HG02588 (cell line): ENCODE measurements around the gene HEBP1.

Experiments used
- ATAC-seq: cut with Tn5 transposase; IDR thresholded peaks from one replicate; pipeline ENCODE4 v1.9.1; 2021; ENCODE audit warnings: mild to moderate bottlenecking, moderate library complexity; ENCODE audit not compliant: unreplicated experiment

Gene HEBP1

DNA sequence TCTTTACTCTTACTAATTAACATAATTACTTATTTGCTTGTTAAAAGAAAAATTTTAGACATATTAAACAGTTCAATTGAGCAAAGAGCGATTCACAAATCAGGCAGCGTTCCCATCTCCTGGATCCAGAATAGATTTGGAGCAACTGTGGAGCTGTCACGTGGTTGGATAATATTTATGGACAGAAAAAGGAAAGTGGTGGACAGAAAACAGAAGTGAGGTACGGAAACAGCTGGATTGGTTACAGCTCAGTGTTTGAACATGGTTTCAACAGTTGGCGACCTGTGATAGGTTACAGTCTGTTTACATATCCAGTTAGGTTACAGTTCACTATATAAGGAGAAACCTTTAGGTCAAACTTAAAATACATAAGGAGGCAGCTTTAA, 24.5 kb upstream of the HEBP1 start:
- no peak for ATAC-seq

DNA sequence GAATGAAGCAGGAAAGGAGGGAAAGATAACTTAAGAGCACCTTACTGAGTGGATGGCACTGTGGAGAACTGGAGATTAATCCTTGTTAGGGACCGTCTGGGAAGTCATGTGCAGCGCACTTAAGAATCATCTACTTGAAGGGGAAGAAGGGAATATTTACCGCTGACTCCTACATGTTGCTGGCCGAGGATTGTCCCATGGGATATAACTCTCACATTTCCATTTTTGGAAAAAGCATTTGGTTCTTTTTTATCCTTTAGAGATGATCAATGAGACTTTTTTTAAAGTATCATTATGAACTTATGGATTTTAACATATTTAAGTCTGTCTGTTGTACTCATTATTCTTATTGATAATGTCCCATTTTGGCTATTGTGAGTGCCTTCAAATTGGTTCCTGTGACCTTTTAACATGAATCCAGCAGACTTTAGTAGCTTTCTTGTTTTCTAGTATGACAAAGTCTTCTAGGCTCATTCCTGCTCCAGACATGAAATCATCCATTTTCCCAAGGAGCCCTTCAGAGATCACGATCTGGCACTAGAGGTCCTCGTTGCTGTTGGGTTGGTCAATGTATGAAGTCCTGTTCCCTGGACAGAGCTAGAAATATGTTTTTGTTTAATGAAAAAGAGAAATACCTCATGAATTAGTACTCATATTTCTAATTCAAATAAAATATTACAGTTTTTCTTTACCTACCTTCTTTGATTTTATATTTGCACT, 23.9 kb upstream of the HEBP1 start:
- ATAC-seq: no peak

DNA sequence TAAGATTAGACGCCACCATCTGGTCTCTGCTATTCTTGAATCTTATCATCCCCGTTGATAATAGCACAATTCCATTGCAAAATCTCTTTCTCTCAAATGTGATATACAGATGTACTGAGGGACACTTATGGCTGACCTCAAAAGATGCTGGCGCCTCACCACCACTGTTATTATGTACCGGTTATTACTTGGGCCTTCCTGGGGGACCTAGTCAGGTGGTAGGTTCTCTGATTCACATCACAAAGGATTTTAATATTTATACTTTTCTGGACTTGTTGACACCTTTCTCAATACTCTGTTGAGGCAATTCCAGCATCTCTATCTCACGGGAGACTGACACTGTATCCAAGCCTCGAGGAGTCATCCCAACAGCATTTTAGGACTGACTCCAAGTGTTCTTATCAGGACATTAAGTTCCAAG, 22.8 kb upstream of the HEBP1 start:
- no peak for ATAC-seq

GRCh38 chr12:13011098-13011497, 11.0 kb upstream of the HEBP1 start:
- no peak for ATAC-seq

- ATAC-seq: no peak
Observed at GRCh38 chr12:13008741-13009380, 8.8 kb upstream of the HEBP1 start.

GRCh38 chr12:13007496-13008233, 7.6 kb upstream of the HEBP1 start:
- no peak for ATAC-seq

GRCh38 chr12:13005649-13006048, 5.6 kb upstream of the HEBP1 start:
- no peak for ATAC-seq

DNA sequence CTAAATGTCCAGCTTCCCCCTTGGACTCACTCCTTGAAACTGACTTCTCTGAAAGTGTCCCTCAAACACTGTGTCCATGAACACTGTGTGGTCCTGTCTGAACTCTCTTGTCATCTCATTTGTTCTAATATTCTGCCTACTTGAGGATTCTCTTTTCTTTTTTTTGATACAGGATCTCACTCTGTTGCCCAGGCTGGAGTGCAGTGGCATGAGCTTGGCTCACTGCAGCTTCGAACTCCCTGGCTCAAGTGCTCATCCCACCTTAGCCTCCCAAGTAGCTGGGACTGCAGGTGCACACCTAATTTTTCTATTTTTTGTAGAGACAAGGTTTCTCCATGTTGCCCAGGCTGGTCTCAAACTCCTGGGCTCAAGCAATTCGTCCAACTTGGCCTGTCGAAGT, 4.9 kb upstream of the HEBP1 start:
- no peak for ATAC-seq

- no peak for ATAC-seq
Observed at GRCh38 chr12:13004361-13004760, 4.3 kb upstream of the HEBP1 start.

GRCh38 chr12:13002301-13003097, 2.4 kb upstream of the HEBP1 start:
- no peak for ATAC-seq

DNA sequence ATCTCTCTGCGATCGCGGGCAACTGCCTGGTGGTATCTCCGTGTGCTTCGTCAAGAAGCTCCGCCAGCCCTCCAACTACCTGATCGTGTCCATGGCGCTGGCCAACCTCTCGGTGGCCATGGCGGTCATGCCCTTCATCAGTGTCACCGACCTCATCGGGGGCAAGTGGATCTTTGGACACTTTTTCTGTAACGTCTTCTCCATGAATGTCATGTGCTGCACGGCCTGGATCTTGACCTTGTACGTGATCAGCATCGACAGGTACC, 1.6 kb upstream of the HEBP1 start:
- ATAC-seq: no peak

- ATAC-seq: no peak
Observed at GRCh38 chr12:13000925-13001774, 1.1 kb upstream of the HEBP1 start.

- ATAC-seq: no peak
Observed at GRCh38 chr12:13000616-13000924, 505 bp upstream of the HEBP1 start.

DNA sequence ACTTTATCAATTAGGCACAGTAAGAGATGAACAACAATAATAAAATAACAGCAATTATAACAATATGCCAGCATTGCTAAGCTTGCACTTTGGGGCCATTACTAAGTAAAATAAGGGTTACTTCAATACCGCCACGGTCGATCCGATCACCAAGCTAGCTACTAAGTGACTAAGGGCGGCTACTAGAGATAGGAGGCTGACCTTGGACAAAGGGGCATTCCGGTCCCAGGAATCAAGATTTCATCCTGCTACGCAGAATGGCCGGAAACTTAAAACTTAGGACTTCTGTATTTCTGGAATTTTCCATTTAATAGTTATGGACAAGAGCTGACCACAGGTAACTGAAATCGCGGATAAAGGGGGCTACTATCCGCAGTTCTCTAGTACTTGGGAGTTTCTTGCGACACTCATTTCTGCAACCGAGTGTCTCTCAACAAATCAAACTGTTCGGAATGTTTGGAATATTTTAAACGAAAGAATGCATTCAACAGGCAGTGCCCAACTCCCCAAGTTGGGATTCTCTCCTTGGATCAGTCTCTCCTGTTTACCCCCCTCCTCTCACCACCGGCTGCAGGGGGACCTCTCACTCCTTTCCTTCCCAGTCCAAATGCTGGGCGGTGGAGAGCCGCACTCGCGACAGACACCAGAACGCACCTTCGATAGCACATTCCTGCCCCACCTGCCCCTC, 650 bp downstream of the HEBP1 start:
- ATAC-seq: no peak

DNA sequence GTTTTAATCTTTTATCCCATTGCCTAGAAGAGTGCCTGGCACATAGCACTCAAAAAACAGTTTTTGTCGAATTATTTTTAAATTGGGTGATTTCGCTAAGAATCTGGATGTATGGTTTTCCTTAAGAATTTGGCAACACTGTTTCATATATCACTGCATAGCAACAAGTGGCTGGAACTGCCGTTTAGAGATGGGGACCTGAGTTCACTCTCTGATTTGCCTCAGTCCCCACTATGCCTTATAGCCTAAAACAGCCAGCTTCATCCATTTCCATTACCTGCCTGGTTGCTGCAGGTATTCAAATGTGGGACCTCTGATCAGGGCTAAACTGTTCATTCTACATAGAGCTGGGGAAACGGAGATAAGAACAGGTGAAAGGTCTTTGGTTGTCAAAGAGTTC, 1.8 kb downstream of the HEBP1 start:
- no peak for ATAC-seq

GRCh38 chr12:12997734-12998133, 2.3 kb downstream of the HEBP1 start:
- no peak for ATAC-seq

GRCh38 chr12:12997156-12997555, 2.9 kb downstream of the HEBP1 start:
- no peak for ATAC-seq

DNA sequence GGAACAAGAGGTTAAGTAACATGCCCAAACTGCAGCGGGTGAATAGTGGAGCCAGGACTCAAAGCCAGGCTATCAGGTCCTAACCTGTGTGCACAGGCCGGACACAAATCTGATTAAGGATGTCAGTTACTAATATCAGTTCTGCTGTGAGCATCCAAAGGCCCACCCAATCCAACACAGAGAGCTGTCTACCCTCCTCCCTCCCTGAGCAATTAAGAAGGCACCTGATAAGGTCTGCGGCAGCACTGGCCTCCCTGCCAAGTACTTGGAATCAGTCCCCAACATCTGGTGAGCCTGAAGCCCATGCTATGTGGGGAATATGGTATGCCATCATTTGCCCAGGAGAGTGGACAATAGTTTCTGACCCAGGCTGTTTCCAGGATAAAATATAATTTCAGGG, 3.9 kb downstream of the HEBP1 start:
- ATAC-seq: no peak

- no peak for ATAC-seq
Observed at GRCh38 chr12:12995088-12995487, 5.0 kb downstream of the HEBP1 start.

DNA sequence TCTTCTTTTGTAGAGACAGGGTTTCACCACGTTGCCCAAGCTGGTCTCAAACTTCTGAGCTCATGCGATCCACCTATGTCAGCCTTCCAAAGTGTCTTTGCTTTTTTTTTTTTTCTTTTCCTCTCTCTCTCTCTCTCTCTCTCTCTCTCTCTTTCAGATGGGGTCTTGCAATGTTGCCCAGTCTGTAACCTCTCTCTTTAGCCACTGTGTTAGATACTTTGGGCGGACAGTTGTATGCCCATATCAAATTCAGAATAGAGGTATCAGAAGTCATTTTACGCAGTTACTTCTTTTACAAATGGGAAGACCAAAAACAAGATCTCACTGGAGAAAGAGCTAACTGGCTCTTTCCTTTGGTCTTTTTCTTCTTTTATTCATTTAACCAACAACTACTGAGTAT, 6.7 kb downstream of the HEBP1 start:
- ATAC-seq: no peak
